Chondrocyte (in vitro differentiated cells): Measurements from ENCODE around the gene KRT78. TPM values are rescaled to one million over a fixed set of nuclear protein-coding genes. Genes with fewer than 3 reads are reported as not detected.

ENCODE experiments used
- DNase-seq: peaks from one replicate; pipeline ENCODE4 v3.0.0; 2021; ENCODE audit warnings: mixed read lengths, low spot score
- H3K27ac Mint-ChIP-seq: one replicate; pipeline ENCODE4 v1.8.0; 2021; ENCODE audit warnings: mild to moderate bottlenecking, moderate library complexity, mixed read lengths; ENCODE audit not compliant: unreplicated experiment
- H3K27me3 Mint-ChIP-seq: 2 replicates; pipeline ENCODE4 v1.8.0; 2021; ENCODE audit warnings: low read depth, mixed read lengths
- H3K36me3 Mint-ChIP-seq: 2 replicates; pipeline ENCODE4 v1.8.0; 2021; ENCODE audit warnings: low read depth, mixed read lengths
- H3K4me1 Mint-ChIP-seq: 2 replicates; pipeline ENCODE4 v1.8.0; 2021; ENCODE audit warnings: low read depth, mild to moderate bottlenecking, mixed read lengths
- H3K4me3 Mint-ChIP-seq: one replicate; pipeline ENCODE4 v1.8.0; 2021; ENCODE audit warnings: mild to moderate bottlenecking, moderate library complexity, mixed read lengths; ENCODE audit not compliant: unreplicated experiment
- H3K9me3 Mint-ChIP-seq: 2 replicates; pipeline ENCODE4 v1.8.0; 2021; ENCODE audit warnings: low read depth, mixed read lengths
- total RNA-seq: library from RNA; stranded (reverse); gene quantifications from 3 replicates; pipeline ENCODE4 v1.2.1, GENCODE V29; 2021
- TF ChIP-seq, protein P1 (sequence below): fragments of 200-600 bp; sonication (generic); IDR thresholded peaks from 2 replicates; pipeline ENCODE4 v1.5.0; 2021; ENCODE audit warnings: antibody characterized with exemption, mild to moderate bottlenecking, moderate library complexity

KRT78 gene
- total RNA-seq, 1 donor from 2014 or later: not detected

DNA sequence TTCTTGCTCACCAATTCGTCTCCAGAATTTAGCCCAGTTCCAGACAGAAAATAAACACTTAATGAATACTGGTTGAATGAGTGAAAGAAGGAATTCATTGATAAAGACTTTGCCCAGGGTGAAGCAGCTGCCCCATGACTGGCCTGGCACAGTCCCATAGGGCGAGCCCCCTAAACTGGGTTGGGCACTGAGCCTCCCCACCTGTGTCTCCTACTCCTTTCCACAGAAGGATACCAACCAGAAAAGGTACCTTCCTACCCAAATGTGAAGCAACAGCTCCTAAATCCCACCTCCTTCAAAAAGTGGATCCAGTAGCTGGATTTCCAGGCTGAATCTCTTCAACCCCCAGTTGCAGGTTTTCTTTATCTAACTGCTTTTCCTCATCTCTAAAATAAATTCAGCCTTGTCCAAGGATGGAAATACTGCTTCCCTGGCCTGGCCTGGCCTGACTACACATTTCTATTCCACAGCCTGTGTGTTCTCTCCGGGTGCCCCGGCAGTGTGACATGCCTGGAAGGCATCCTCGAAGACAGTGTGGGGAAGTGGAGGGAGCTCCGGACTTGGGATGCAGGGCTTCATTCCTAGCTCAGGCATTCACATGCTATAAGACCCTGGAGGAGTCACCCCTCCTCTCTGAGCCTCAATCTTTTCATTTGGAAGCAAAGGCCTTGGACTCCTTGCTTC lies 60.5 kb downstream of the KRT78 start:
- Mint-ChIP-seq H3K4me1 (no peaks in the 10 kb centered on the region), H3K9me3 (peaks cover 2% of the 10 kb centered on the region), H3K27me3 (peaks cover 51% of the 10 kb centered on the region), H3K36me3 (no peaks in the 10 kb centered on the region), H3K27ac (no peak overlapping the region), H3K4me3 (no peak overlapping the region)
- DNase-seq: no peak
- TF ChIP-seq, protein P1, sequence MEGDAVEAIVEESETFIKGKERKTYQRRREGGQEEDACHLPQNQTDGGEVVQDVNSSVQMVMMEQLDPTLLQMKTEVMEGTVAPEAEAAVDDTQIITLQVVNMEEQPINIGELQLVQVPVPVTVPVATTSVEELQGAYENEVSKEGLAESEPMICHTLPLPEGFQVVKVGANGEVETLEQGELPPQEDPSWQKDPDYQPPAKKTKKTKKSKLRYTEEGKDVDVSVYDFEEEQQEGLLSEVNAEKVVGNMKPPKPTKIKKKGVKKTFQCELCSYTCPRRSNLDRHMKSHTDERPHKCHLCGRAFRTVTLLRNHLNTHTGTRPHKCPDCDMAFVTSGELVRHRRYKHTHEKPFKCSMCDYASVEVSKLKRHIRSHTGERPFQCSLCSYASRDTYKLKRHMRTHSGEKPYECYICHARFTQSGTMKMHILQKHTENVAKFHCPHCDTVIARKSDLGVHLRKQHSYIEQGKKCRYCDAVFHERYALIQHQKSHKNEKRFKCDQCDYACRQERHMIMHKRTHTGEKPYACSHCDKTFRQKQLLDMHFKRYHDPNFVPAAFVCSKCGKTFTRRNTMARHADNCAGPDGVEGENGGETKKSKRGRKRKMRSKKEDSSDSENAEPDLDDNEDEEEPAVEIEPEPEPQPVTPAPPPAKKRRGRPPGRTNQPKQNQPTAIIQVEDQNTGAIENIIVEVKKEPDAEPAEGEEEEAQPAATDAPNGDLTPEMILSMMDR: no peak

Other genes starting within 250 kb of the KRT78 start
- not detected in 3 replicates for gene KRT72, start 247.5 kb downstream of the KRT78 start, total RNA-seq
- gene KRT73, start 230.4 kb downstream of the KRT78 start, total RNA-seq: not detected in 3 replicates
- gene KRT2, start 196.8 kb downstream of the KRT78 start, total RNA-seq: not detected in 3 replicates
- not detected in 3 replicates for gene KRT1, start 168.6 kb downstream of the KRT78 start, total RNA-seq
- gene KRT77, start 145.5 kb downstream of the KRT78 start, total RNA-seq: not detected in 3 replicates
- not detected in 3 replicates for gene KRT76, start 71.6 kb downstream of the KRT78 start, total RNA-seq
- gene KRT3, start 52.9 kb downstream of the KRT78 start, total RNA-seq: not detected in 3 replicates
- 0.41 to 0.90 TPM in 2 of 3 replicates, not detected in the other for gene KRT4, start 34.9 kb downstream of the KRT78 start, total RNA-seq
- 0.10 to 0.31 TPM (median 0.19 TPM) in 3 replicates for gene KRT79, start 14.7 kb downstream of the KRT78 start, total RNA-seq
- 11.3 to 15.7 TPM (median 13.0 TPM) in 3 replicates for gene KRT8, start 56.1 kb upstream of the KRT78 start, total RNA-seq
- gene KRT18, start 100.1 kb upstream of the KRT78 start, total RNA-seq: 44.7 to 173 TPM (median 172 TPM) in 3 replicates
- 270 to 336 TPM (median 323 TPM) in 3 replicates for gene EIF4B, start 157.5 kb upstream of the KRT78 start, total RNA-seq
- gene TNS2, start 201.1 kb upstream of the KRT78 start, total RNA-seq: 104 to 107 TPM (median 105 TPM) in 3 replicates
- 37.1 to 40.2 TPM (median 38.5 TPM) in 3 replicates for gene SPRYD3, start 230.4 kb upstream of the KRT78 start, total RNA-seq
- 7.0 to 10.0 TPM (median 8.9 TPM) in 3 replicates for gene IGFBP6, start 248.7 kb upstream of the KRT78 start, total RNA-seq